HepG2 (cell line): ENCODE measurements around the gene TCF12. TPM values are rescaled to one million over a fixed set of nuclear protein-coding genes. Genes with fewer than 3 reads are reported as not detected.

Experiments used
- ATAC-seq: fragments of 200-7000 bp; cut with Tn5 transposase; 3 replicates; pipeline ENCODE4 v1.9.1; 2020; ENCODE audit warnings: mild to moderate bottlenecking, moderate library complexity
- BruUV-seq: library from RNA; stranded (reverse); fragments of 400-500 nt; replicated peaks from 2 replicates; lab custom pipeline; 2021; lab: Mats Ljungman, UMichigan
- CTCF ChIA-PET: fragments of 300-600 bp; formaldehyde crosslinking; extraction: SDS; loops from one replicate; lab custom pipeline; 2021; ENCODE audit warnings: low total read pairs, inconsistent platforms, low intra/inter-chr PET ratio; lab: Yijun Ruan, JAX
- POLR2A ChIA-PET: fragments of 350-600 bp; sonication (Branson Sonifier 250); formaldehyde crosslinking; loops from one replicate; lab custom pipeline; 2020; ENCODE audit warnings: antibody characterized with exemption, inconsistent platforms; lab: Yijun Ruan, JAX
- DNase-seq: peaks from one replicate; pipeline ENCODE4 v3.0.0-alpha.2; 2015; ENCODE audit warnings: low spot score
- FAIRE-seq: peaks from 3 replicates; lab custom pipeline; 2011; peaks lifted over from hg19 to GRCh38; lab: Jason Lieb, UNC
- H2AFZ ChIP-seq: one replicate; pipeline ENCODE4 v1.6.1; 2011; ENCODE audit warnings: low read length, inconsistent platforms
- H3K27ac ChIP-seq: fragments of 300-600 bp; 3 replicates; pipeline ENCODE4 v1.8.0; 2011; ENCODE audit warnings: mixed run types, mild to moderate bottlenecking, mixed read lengths, low read length, inconsistent platforms; ENCODE audit not compliant: insufficient read depth; ENCODE audit errors: extremely low read length
- H3K27me3 ChIP-seq, 2 experiments: fragments of 200-600 bp in 1 of 2; 2 replicates in 1 of 2; 3 replicates in 1 of 2; pipeline versions ENCODE4 v1.6.0 to v1.8.0; 2011; ENCODE audit warnings: low read length in 2 of 2, mild to moderate bottlenecking in 2 of 2, moderate library complexity in 2 of 2, inconsistent platforms in 1 of 2; ENCODE audit not compliant: insufficient read depth in 2 of 2, control insufficient read depth in 1 of 2
- H3K36me3 ChIP-seq, 2 experiments: fragments of 200-600 bp in 1 of 2; replicated peaks in 1 of 2; 2 replicates in 1 of 2; 3 replicates in 1 of 2; pipeline versions ENCODE4 v1.5.1 to v1.8.0; 2011; ENCODE audit warnings: low read length in 2 of 2, inconsistent platforms in 1 of 2; ENCODE audit not compliant: insufficient read depth in 2 of 2, control insufficient read depth in 1 of 2
- H3K4me1 ChIP-seq: 2 replicates; pipeline ENCODE4 v1.5.1; 2012; ENCODE audit warnings: low read length, inconsistent platforms; ENCODE audit not compliant: insufficient read depth
- H3K4me2 ChIP-seq: 2 replicates; pipeline ENCODE4 v1.6.0; 2011; ENCODE audit warnings: low read depth, low read length, inconsistent platforms
- H3K4me3 ChIP-seq, 3 experiments: fragments of 200-600 bp in 1 of 3; sonication (generic), shearing (Covaris generic) in 1 of 3; replicated peaks in 1 of 3; 2 replicates each; pipeline ENCODE4 v1.5.1; 2011 to 2016; ENCODE audit warnings: low read length in 3 of 3, inconsistent platforms in 2 of 3, low read depth in 2 of 3, mild to moderate bottlenecking in 2 of 3, control low read depth in 1 of 3, mixed read lengths in 1 of 3; ENCODE audit not compliant: insufficient read depth in 1 of 3
- H3K79me2 ChIP-seq: one replicate; pipeline ENCODE4 v1.6.1; 2011; ENCODE audit warnings: low read length, inconsistent platforms; ENCODE audit not compliant: insufficient read depth
- H3K9ac ChIP-seq: 2 replicates; pipeline ENCODE4 v1.6.0; 2011; ENCODE audit warnings: mild to moderate bottlenecking, low read depth, low read length, inconsistent platforms; ENCODE audit not compliant: insufficient read depth
- H3K9me3 ChIP-seq: 2 replicates; pipeline ENCODE4 v1.5.1; 2012; ENCODE audit warnings: mild to moderate bottlenecking, low read length
- H4K20me1 ChIP-seq: 2 replicates; pipeline ENCODE4 v1.6.0; 2011; ENCODE audit warnings: inconsistent platforms, mild to moderate bottlenecking, low read length, moderate library complexity; ENCODE audit not compliant: insufficient read depth
- ATAD3A ChIP-seq: sonication (generic); formaldehyde crosslinking; IDR thresholded peaks from 2 replicates; pipeline ENCODE4 v1.4.0; 2020; ENCODE audit warnings: missing genetic modification reagents
- ELF1 ChIP-seq: sonication (generic); formaldehyde crosslinking; IDR thresholded peaks from 2 replicates; pipeline ENCODE4 v1.4.0; 2020; ENCODE audit warnings: missing genetic modification reagents
- GABPB1 ChIP-seq: IDR thresholded peaks from 2 replicates; pipeline ENCODE4 v1.6.1; 2016; ENCODE audit warnings: mild to moderate bottlenecking, missing genetic modification reagents, moderate library complexity, missing compliant biosample characterization
- JDP2 ChIP-seq: sonication (generic); formaldehyde crosslinking; IDR thresholded peaks from 2 replicates; pipeline ENCODE4 v1.8.1; 2022; ENCODE audit warnings: missing genetic modification reagents, borderline replicate concordance
- LCORL ChIP-seq, 2 experiments: fragments of 450-650 bp in 1 of 2; sonication (generic) in 1 of 2; formaldehyde crosslinking in 1 of 2; IDR thresholded peaks; 2 replicates each; pipeline versions ENCODE4 v1.5.0 to v1.6.1; 2017 to 2020; ENCODE audit warnings: antibody characterized with exemption in 1 of 2, missing genetic modification reagents in 1 of 2
- MEIS2 ChIP-seq: sonication (generic); formaldehyde crosslinking; IDR thresholded peaks from 2 replicates; pipeline ENCODE4 v1.9.0; 2021; ENCODE audit warnings: mild to moderate bottlenecking, missing genetic modification reagents
- NAIF1 ChIP-seq: sonication (generic); formaldehyde crosslinking; IDR thresholded peaks from 2 replicates; pipeline ENCODE4 v1.5.0; 2020; ENCODE audit warnings: mild to moderate bottlenecking, missing genetic modification reagents, borderline replicate concordance
- NFYB ChIP-seq: sonication (generic); formaldehyde crosslinking; IDR thresholded peaks from 2 replicates; pipeline ENCODE4 v1.4.0; 2020; ENCODE audit warnings: missing genetic modification reagents
- SOX13 ChIP-seq, 3 experiments: fragments of 450-650 bp in 1 of 3; sonication (generic) in 1 of 3; formaldehyde crosslinking in 1 of 3; IDR thresholded peaks in 2 of 3; conservative IDR thresholded peaks in 1 of 3; 2 replicates each; pipeline versions ENCODE4 v1.5.0 to v1.6.1; 2016 to 2020; ENCODE audit warnings: antibody characterized with exemption in 1 of 3, mild to moderate bottlenecking in 1 of 3, missing compliant biosample characterization in 1 of 3, missing genetic modification reagents in 1 of 3, moderate library complexity in 1 of 3
- ZMYM4 ChIP-seq: sonication (generic); formaldehyde crosslinking; IDR thresholded peaks from 2 replicates; pipeline ENCODE4 v1.8.1; 2023; ENCODE audit warnings: mild to moderate bottlenecking, missing genetic modification reagents
- ZNF224 ChIP-seq: sonication (generic); formaldehyde crosslinking; IDR thresholded peaks from 2 replicates; pipeline ENCODE4 v1.5.0; 2020; ENCODE audit warnings: mild to moderate bottlenecking, missing genetic modification reagents
- ZNF234 ChIP-seq: sonication (generic); formaldehyde crosslinking; conservative IDR thresholded peaks from 2 replicates; pipeline ENCODE4 v1.5.1; 2020; ENCODE audit warnings: mild to moderate bottlenecking, missing genetic modification reagents
- ZZZ3 ChIP-seq: sonication (generic); formaldehyde crosslinking; IDR thresholded peaks from 2 replicates; pipeline ENCODE4 v1.4.0; 2020; ENCODE audit warnings: missing genetic modification reagents, mild to moderate bottlenecking, borderline replicate concordance
- WGBS: methylation state at CpG from one replicate; pipeline ENCODE4 v1.1.6; 2017; ENCODE audit warnings: low lambda C conversion rate; 5-methylcytosine and 5-hydroxymethylcytosine counted together
- in situ Hi-C: cut with HindIII; loops from 2 replicates; pipeline ENCODE4 v1.10.0; 2017; ENCODE audit warnings: low pct_unique_long_range_greater_than_20kb; ENCODE audit not compliant: extremely low pct_ligation_motif_present
- intact Hi-C: fragments of 100-400 bp; cut with micrococcal nuclease; formaldehyde crosslinking; loops from one replicate; pipeline ENCODE4 v1.10.0; 2022; ENCODE audit not compliant: unreplicated experiment
- polyA plus RNA-seq, 8 experiments: library from polyadenylated mRNA; depleted of rRNA in 3 of 8; stranded (reverse) in 7 of 8; unstranded in 1 of 8; fragments of >200 nt; fragmentation: Illumina TruSeq in 4 of 8; extraction: Trizol in 4 of 8; gene quantifications; 2 replicates each; pipeline versions ENCODE4 v1.2.1 to v1.2.3, GENCODE V29; 2011 to 2016; ENCODE audit warnings: low read depth in 4 of 8, missing spikeins in 1 of 8, mixed read lengths in 1 of 8; ENCODE audit not compliant: insufficient read depth in 1 of 8
- total RNA-seq, 5 experiments: library from RNA; depleted of rRNA; stranded (reverse); fragments of >200 nt; fragmentation: Illumina TruSeq; extraction: Trizol; gene quantifications; 2 replicates each; pipeline ENCODE4 v1.2.3, GENCODE V29; 2016; ENCODE audit warnings: low read depth in 1 of 5
- TF ChIP-seq, protein P1 (sequence below): sonication (generic); formaldehyde crosslinking; IDR thresholded peaks from 2 replicates; pipeline ENCODE4 v1.4.0; 2020; ENCODE audit warnings: missing genetic modification reagents, low read depth, mild to moderate bottlenecking, borderline replicate concordance
- TF ChIP-seq, protein P2 (sequence below): sonication (generic); formaldehyde crosslinking; IDR thresholded peaks from 2 replicates; pipeline ENCODE4 v1.8.1; 2023; ENCODE audit warnings: mild to moderate bottlenecking, missing genetic modification reagents, borderline replicate concordance
- TF ChIP-seq, protein P3 (sequence below), 2 experiments: sonication (generic) in 1 of 2; formaldehyde crosslinking in 1 of 2; IDR thresholded peaks; 2 replicates each; pipeline versions ENCODE4 v1.6.1 to v1.9.0; 2014 to 2022; ENCODE audit warnings: antibody characterized with exemption in 1 of 2, borderline replicate concordance in 1 of 2, inconsistent platforms in 1 of 2, low read depth in 1 of 2, missing genetic modification reagents in 1 of 2

Gene TCF12
- total and polyA plus RNA-seq, 2 of the 13 experiments (the other 11 are each of a cell fraction or from before 2014, with no cell fraction given), result 48.6 to 51.1 TPM

DNA sequence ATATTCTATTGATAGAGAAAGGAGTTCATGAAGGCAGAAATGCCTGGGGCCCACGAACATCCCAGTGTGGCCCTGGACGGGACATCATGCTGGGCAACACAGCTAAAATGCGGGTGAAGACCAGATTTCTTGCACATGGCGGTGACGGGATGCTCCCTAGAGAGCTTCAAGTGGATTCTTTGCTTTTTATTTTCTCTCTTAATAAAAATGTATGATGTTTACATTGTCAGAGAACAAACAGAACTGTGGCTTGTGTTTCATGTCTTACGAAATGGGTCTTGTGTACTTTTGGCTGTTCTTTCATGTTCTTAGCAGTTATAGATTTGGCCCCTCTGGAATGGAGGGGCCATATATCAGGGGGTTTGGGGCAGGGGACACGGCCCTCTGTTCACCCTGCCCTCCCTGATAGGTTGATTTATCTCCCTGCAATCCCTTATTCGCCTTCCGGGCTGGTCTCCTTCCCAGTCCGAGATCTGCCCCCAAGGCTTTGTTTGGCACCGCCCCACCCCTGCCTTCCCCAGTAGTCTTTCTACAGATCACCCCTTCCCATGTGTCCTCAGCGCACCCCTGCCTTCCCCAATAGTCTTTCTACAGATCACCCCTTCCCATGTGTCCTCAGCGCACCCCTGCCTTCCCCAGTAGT is 389.2 kb downstream of the TCF12 start:
- no TSS peak for BruUV-seq
- ChIA-PET POLR2A (interaction anchor here (0.9 kb wide), 1 partner anchor 10 kb away, joined by 3 read pairs; no protein-coding TSS in a partner anchor), CTCF (interaction anchor here (1.4 to 2.2 kb wide), 3 partner anchors 161 to 811 kb away, joined by 4 to 7 read pairs (median 4); no protein-coding TSS in a partner anchor)
- Histone ChIP-seq H3K27ac (no peak overlapping the region), H3K4me3 (no peak overlapping the region), H3K4me1 (peaks cover 48% of the 10 kb centered on the region), H3K27me3 (no peaks in the 10 kb centered on the region), H3K9ac (no peak overlapping the region), H3K9me3 (no peaks in the 10 kb centered on the region), H4K20me1 (no peaks in the 10 kb centered on the region), H2AFZ (no peak overlapping the region), H3K4me2 (peak overlapping the region; percentile 64; the same call in 1 of the 2 replicates), H3K36me3 (no peaks in the 10 kb centered on the region), H3K79me2 (no peaks in the 10 kb centered on the region)
- intact Hi-C loops, result loop anchor here (2.0 kb wide), 2 partner anchors 161 to 811 kb away; no protein-coding TSS in a partner anchor
- peak; percentile 20 for ATAC-seq
- no peak for FAIRE-seq
- peak; percentile 69 for DNase-seq
- WGBS, result 38% methylated on average over 13 of the region's 13 CpGs
- in situ Hi-C loops, result loop anchor here (5.0 to 10.0 kb wide), 3 partner anchors 160 to 813 kb away; no protein-coding TSS in a partner anchor
- TF ChIP-seq JDP2 (CRISPR knock-in tag), result no peak
- TF ChIP-seq, protein P1, sequence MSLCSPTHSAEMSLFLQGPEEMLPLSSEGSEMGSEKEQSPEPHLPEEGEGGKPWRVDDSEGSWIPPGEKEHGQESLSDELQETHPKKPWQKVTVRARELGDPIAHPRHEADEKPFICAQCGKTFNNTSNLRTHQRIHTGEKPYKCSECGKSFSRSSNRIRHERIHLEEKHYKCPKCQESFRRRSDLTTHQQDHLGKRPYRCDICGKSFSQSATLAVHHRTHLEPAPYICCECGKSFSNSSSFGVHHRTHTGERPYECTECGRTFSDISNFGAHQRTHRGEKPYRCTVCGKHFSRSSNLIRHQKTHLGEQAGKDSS (CRISPR knock-in tag), result no peak
- no peak for TF ChIP-seq ZNF224 (CRISPR knock-in tag)
- TF ChIP-seq, protein P2, sequence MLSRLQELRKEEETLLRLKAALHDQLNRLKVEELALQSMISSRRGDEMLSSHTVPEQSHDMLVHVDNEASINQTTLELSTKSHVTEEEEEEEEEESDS (CRISPR knock-in tag), result no peak
- TF ChIP-seq GABPB1 (CRISPR knock-in tag), result no peak
- no peak for TF ChIP-seq MEIS2 (CRISPR knock-in tag)
- no peak for TF ChIP-seq ATAD3A (CRISPR knock-in tag)
- no peak for TF ChIP-seq ZMYM4 (CRISPR knock-in tag)
- TF ChIP-seq SOX13 (IDR thresholded peaks at IDR 0.05), result no peak
- TF ChIP-seq SOX13 (CRISPR knock-in tag; conservative IDR thresholded peaks at IDR 0.05 in 1 of 2, IDR thresholded peaks at IDR 0.05 in 1 of 2), result peak in 1 of 2 experiments; percentile 65; a peak in 1 of 4 replicates
- TF ChIP-seq LCORL (IDR thresholded peaks at IDR 0.05), result no peak
- TF ChIP-seq LCORL (CRISPR knock-in tag; IDR thresholded peaks at IDR 0.05), result 0 out of 2 replicates have a peak, but pooled peaks have one; percentile 20
- TF ChIP-seq NFYB (CRISPR knock-in tag), result no peak
- TF ChIP-seq NAIF1 (CRISPR knock-in tag), result no peak
- no peak for TF ChIP-seq ZZZ3
- TF ChIP-seq ZNF234 (CRISPR knock-in tag), result no peak
- TF ChIP-seq, protein P3, sequence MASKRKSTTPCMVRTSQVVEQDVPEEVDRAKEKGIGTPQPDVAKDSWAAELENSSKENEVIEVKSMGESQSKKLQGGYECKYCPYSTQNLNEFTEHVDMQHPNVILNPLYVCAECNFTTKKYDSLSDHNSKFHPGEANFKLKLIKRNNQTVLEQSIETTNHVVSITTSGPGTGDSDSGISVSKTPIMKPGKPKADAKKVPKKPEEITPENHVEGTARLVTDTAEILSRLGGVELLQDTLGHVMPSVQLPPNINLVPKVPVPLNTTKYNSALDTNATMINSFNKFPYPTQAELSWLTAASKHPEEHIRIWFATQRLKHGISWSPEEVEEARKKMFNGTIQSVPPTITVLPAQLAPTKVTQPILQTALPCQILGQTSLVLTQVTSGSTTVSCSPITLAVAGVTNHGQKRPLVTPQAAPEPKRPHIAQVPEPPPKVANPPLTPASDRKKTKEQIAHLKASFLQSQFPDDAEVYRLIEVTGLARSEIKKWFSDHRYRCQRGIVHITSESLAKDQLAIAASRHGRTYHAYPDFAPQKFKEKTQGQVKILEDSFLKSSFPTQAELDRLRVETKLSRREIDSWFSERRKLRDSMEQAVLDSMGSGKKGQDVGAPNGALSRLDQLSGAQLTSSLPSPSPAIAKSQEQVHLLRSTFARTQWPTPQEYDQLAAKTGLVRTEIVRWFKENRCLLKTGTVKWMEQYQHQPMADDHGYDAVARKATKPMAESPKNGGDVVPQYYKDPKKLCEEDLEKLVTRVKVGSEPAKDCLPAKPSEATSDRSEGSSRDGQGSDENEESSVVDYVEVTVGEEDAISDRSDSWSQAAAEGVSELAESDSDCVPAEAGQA (IDR thresholded peaks at IDR 0.05; ENCODE audit: low read depth), result no peak
- TF ChIP-seq, protein P3 (CRISPR knock-in tag; IDR thresholded peaks at IDR 0.05; ENCODE audit: borderline replicate concordance), result no peak
- TF ChIP-seq ELF1 (CRISPR knock-in tag), result no peak
